Smooth muscle cell (in vitro differentiated cells): ENCODE data around the gene ACTC1. TPM values are rescaled to one million over a fixed set of nuclear protein-coding genes. Genes with fewer than 3 reads are reported as not detected.

Experiments
- DNase-seq: peaks from one replicate; lab custom pipeline; 2025; ENCODE audit not compliant: unreplicated experiment; lab: John Stamatoyannopoulos, UW
- H2AFZ ChIP-seq: fragments of 200-600 bp; sonication (generic); 2 replicates; pipeline ENCODE4 v1.6.0; 2016; ENCODE audit warnings: antibody characterized with exemption, low read depth, mild to moderate bottlenecking
- H3F3A ChIP-seq: fragments of 200-600 bp; sonication (generic); 2 replicates; pipeline ENCODE4 v1.6.0; 2017; ENCODE audit warnings: antibody characterized with exemption, low read depth
- H3K27ac ChIP-seq: fragments of 200-600 bp; sonication (generic); 2 replicates; pipeline ENCODE4 v1.5.1; 2016; ENCODE audit warnings: low read depth, mild to moderate bottlenecking
- H3K27me3 ChIP-seq: fragments of 200-600 bp; sonication (generic); 2 replicates; pipeline ENCODE4 v1.6.1; 2016; ENCODE audit warnings: low read depth, mild to moderate bottlenecking
- H3K36me3 ChIP-seq: fragments of 200-600 bp; sonication (generic); 2 replicates; pipeline ENCODE4 v1.5.1; 2016; ENCODE audit warnings: low read depth
- H3K4me1 ChIP-seq: fragments of 200-600 bp; sonication (generic); 2 replicates; pipeline ENCODE4 v1.5.1; 2016; ENCODE audit warnings: low read depth
- H3K4me2 ChIP-seq: fragments of 200-600 bp; sonication (generic); 2 replicates; pipeline ENCODE4 v1.6.0; 2016; ENCODE audit warnings: mild to moderate bottlenecking
- H3K4me3 ChIP-seq: fragments of 200-600 bp; sonication (generic); 2 replicates; pipeline ENCODE4 v1.5.1; 2016; ENCODE audit warnings: mild to moderate bottlenecking
- H3K79me2 ChIP-seq: fragments of 200-600 bp; sonication (generic); 2 replicates; pipeline ENCODE4 v1.6.0; 2016; ENCODE audit warnings: low read depth, mild to moderate bottlenecking
- H3K9ac ChIP-seq: fragments of 200-600 bp; sonication (generic); 2 replicates; pipeline ENCODE4 v1.6.0; 2016; ENCODE audit warnings: low read depth
- H3K9me3 ChIP-seq: fragments of 200-600 bp; sonication (generic); replicated peaks from 2 replicates; pipeline ENCODE4 v1.5.1; 2016; ENCODE audit warnings: low read depth
- H4K20me1 ChIP-seq: fragments of 200-600 bp; sonication (generic); 2 replicates; pipeline ENCODE4 v1.6.0; 2016; ENCODE audit warnings: low read depth
- CTCF ChIP-seq: fragments of 200-600 bp; sonication (generic); IDR thresholded peaks from 2 replicates; pipeline ENCODE4 v1.5.1; 2017; ENCODE audit warnings: borderline replicate concordance, mild to moderate bottlenecking, antibody characterized with exemption; ENCODE audit not compliant: insufficient read depth, poor library complexity, severe bottlenecking
- WGBS: methylation state at CpG from one replicate; pipeline ENCODE4 v1.1.7; 2016; ENCODE audit warnings: low lambda C conversion rate; 5-methylcytosine and 5-hydroxymethylcytosine counted together
- polyA plus RNA-seq: library from polyadenylated mRNA; unstranded; fragments of >200 nt; fragmentation: Nextera tagmentation; extraction: Ambion mirVana; gene quantifications from 2 replicates; pipeline ENCODE4 v1.2.1, GENCODE V29; 2016
- total RNA-seq: library from RNA; depleted of rRNA; stranded (reverse); fragments of >200 nt; gene quantifications from 2 replicates; pipeline ENCODE4 v1.2.3, GENCODE V29; 2014

ACTC1 gene
- total and polyA plus RNA-seq, 2 experiments from 2014 or later = 90.5 to 136 TPM

- H3K4me2 ChIP-seq = no peak overlapping the region
These were observed 42.1 kb upstream of the ACTC1 start for GRCh38 chr15:34837246-34838016.

GRCh38 chr15:34828145-34828911 is 33.0 kb upstream of the ACTC1 start:
- DNase-seq = no peak
- no peak for TF ChIP-seq CTCF
- no peak overlapping the region for H3K27ac ChIP-seq
- H4K20me1 ChIP-seq = no peaks in the 10 kb centered on the region
- no peak overlapping the region for H3K9ac ChIP-seq
- no peaks in the 10 kb centered on the region for H3K27me3 ChIP-seq
- no peaks in the 10 kb centered on the region for H3K36me3 ChIP-seq
- H2AFZ ChIP-seq = no peak overlapping the region
- no peak overlapping the region for H3K4me3 ChIP-seq
- H3K4me1 ChIP-seq = no peaks in the 10 kb centered on the region
- H3K79me2 ChIP-seq = no peaks in the 10 kb centered on the region
- H3F3A ChIP-seq = no peaks in the 10 kb centered on the region
- H3K4me2 ChIP-seq = no peak overlapping the region
- no peaks in the 10 kb centered on the region for H3K9me3 ChIP-seq
- WGBS = 86% methylated on average over 5 of the region's 5 CpGs

More at GRCh38 chr15:34837246-34838016, 42.1 kb upstream of the ACTC1 start:
- H3K9me3 ChIP-seq = no peaks in the 10 kb centered on the region
- no peak overlapping the region for H3K9ac ChIP-seq
- H3K27ac ChIP-seq = peak overlapping the region; percentile 56
- H3F3A ChIP-seq = peaks cover 4% of the 10 kb centered on the region
- no peak for TF ChIP-seq CTCF
- H2AFZ ChIP-seq = no peak overlapping the region
- DNase-seq = no peak
- no peaks in the 10 kb centered on the region for H3K36me3 ChIP-seq
- H3K4me1 ChIP-seq = no peaks in the 10 kb centered on the region
- no peaks in the 10 kb centered on the region for H3K79me2 ChIP-seq
- no peaks in the 10 kb centered on the region for H3K27me3 ChIP-seq
- no peak overlapping the region for H3K4me3 ChIP-seq
- no peaks in the 10 kb centered on the region for H4K20me1 ChIP-seq
- WGBS = 52% methylated on average over 6 of the region's 6 CpGs

- no peaks in the 10 kb centered on the region for H3F3A ChIP-seq
- no peaks in the 10 kb centered on the region for H3K27me3 ChIP-seq
- H3K27ac ChIP-seq = no peak overlapping the region
- H3K4me3 ChIP-seq = no peak overlapping the region
- H2AFZ ChIP-seq = no peak overlapping the region
- no peaks in the 10 kb centered on the region for H4K20me1 ChIP-seq
- H3K4me2 ChIP-seq = no peak overlapping the region
- H3K79me2 ChIP-seq = no peaks in the 10 kb centered on the region
- no peaks in the 10 kb centered on the region for H3K9me3 ChIP-seq
- no peaks in the 10 kb centered on the region for H3K4me1 ChIP-seq
- WGBS = 86% methylated on average over 3 of the region's 3 CpGs
- no peak overlapping the region for H3K9ac ChIP-seq
- H3K36me3 ChIP-seq = no peaks in the 10 kb centered on the region
- no peak for TF ChIP-seq CTCF
- no peak for DNase-seq
These were observed 26.5 kb upstream of the ACTC1 start for GRCh38 chr15:34821831-34822230.
